K562 (cell line): ENCODE results near the gene SCRN1. TPM values are rescaled to one million over a fixed set of nuclear protein-coding genes. Genes with fewer than 3 reads are reported as not detected.

Experiments
- ATAC-seq: fragments of 200-7000 bp; cut with Tn5 transposase; 3 replicates; pipeline ENCODE4 v1.9.1; 2020; ENCODE audit warnings: moderate library complexity
- BruUV-seq: library from RNA; stranded (reverse); fragments of 400-500 nt; replicated peaks from 2 replicates; lab custom pipeline; 2021; lab: Mats Ljungman, UMichigan
- CTCF ChIA-PET: fragments of 300-600 bp; formaldehyde crosslinking; extraction: SDS; loops from one replicate; lab custom pipeline; 2021; ENCODE audit warnings: low intra/inter-chr PET ratio; lab: Yijun Ruan, JAX
- POLR2A ChIA-PET: fragments of 300-600, 350-650 bp; sonication (Branson Sonifier 250); formaldehyde crosslinking; extraction: SDS; loops from one replicate; lab custom pipeline; 2021; ENCODE audit warnings: antibody characterized with exemption, inconsistent platforms; lab: Yijun Ruan, JAX
- DNase-seq, 4 experiments: peaks; one replicate each; pipeline versions ENCODE4 v3.0.0 to v3.0.0-alpha.2; 2011 to 2018; ENCODE audit warnings: low spot score in 3 of 4, mixed read lengths in 3 of 4; ENCODE audit errors: extremely low read depth in 1 of 4
- FAIRE-seq: peaks from 2 replicates; lab custom pipeline; 2011; peaks lifted over from hg19 to GRCh38; lab: Jason Lieb, UNC
- H2AFZ ChIP-seq: 2 replicates; pipeline ENCODE4 v1.6.0; 2011; ENCODE audit warnings: low read depth, low read length, control low read depth, inconsistent platforms
- H3K27ac ChIP-seq: fragments of 200-600 bp; 3 replicates; pipeline ENCODE4 v1.8.0; 2011; ENCODE audit warnings: low read depth, mild to moderate bottlenecking, control low read depth, inconsistent platforms, low read length, moderate library complexity, mixed read lengths; ENCODE audit errors: extremely low read depth
- H3K27me3 ChIP-seq, 2 experiments: fragments of 300-600 bp in 1 of 2; 2 replicates in 1 of 2; 3 replicates in 1 of 2; pipeline versions ENCODE4 v1.6.0 to v1.8.0; 2011; ENCODE audit warnings: inconsistent platforms in 2 of 2, low read length in 2 of 2, mild to moderate bottlenecking in 1 of 2, mixed read lengths in 1 of 2, moderate library complexity in 1 of 2; ENCODE audit not compliant: control insufficient read depth in 2 of 2, insufficient read depth in 2 of 2
- H3K36me3 ChIP-seq: fragments of 300-600 bp; 3 replicates; pipeline ENCODE4 v1.8.0; 2011; ENCODE audit warnings: mild to moderate bottlenecking, low read length, inconsistent platforms; ENCODE audit not compliant: control insufficient read depth, insufficient read depth
- H3K4me1 ChIP-seq, 2 experiments: fragments of 200-600 bp in 1 of 2; replicated peaks in 1 of 2; 2 replicates in 1 of 2; 3 replicates in 1 of 2; pipeline versions ENCODE4 v1.5.1 to v1.8.0; 2011; ENCODE audit warnings: inconsistent platforms in 2 of 2, low read length in 2 of 2, mild to moderate bottlenecking in 1 of 2, mixed read lengths in 1 of 2, moderate library complexity in 1 of 2; ENCODE audit not compliant: control insufficient read depth in 2 of 2, insufficient read depth in 2 of 2
- H3K4me2 ChIP-seq: 2 replicates; pipeline ENCODE4 v1.6.1; 2011; ENCODE audit warnings: low read length, control low read depth, inconsistent platforms, mixed read lengths; ENCODE audit not compliant: insufficient read depth
- H3K4me3 ChIP-seq: fragments of 200-600 bp; sonication (generic), shearing (Covaris generic); 2 replicates; pipeline ENCODE4 v1.5.1; 2016; ENCODE audit warnings: control low read depth, inconsistent platforms
- H3K79me2 ChIP-seq: fragments of 200-600 bp; 3 replicates; pipeline ENCODE4 v1.8.0; 2011; ENCODE audit warnings: low read length, inconsistent platforms; ENCODE audit not compliant: control insufficient read depth, insufficient read depth
- H3K9ac ChIP-seq, 2 experiments: 2 replicates each; pipeline versions ENCODE4 v1.6.0 to v1.6.1; 2011; ENCODE audit warnings: low read depth in 2 of 2, low read length in 2 of 2, control low read depth in 1 of 2, inconsistent platforms in 1 of 2, mild to moderate bottlenecking in 1 of 2, mixed read lengths in 1 of 2; ENCODE audit not compliant: insufficient read depth in 1 of 2
- H3K9me1 ChIP-seq: one replicate; pipeline ENCODE4 v1.6.0; 2011; ENCODE audit warnings: inconsistent platforms, mild to moderate bottlenecking, low read length, moderate library complexity; ENCODE audit not compliant: control insufficient read depth, insufficient read depth
- H3K9me3 ChIP-seq: replicated peaks from 2 replicates; pipeline ENCODE4 v1.5.1; 2011; ENCODE audit warnings: low read depth, low read length, inconsistent platforms; ENCODE audit not compliant: control insufficient read depth, insufficient read depth
- H4K20me1 ChIP-seq: replicated peaks from 2 replicates; pipeline ENCODE4 v1.6.1; 2011; ENCODE audit warnings: low read length, inconsistent platforms, mixed read lengths; ENCODE audit not compliant: control insufficient read depth, insufficient read depth
- BRF1 ChIP-seq: IDR thresholded peaks from 3 replicates; pipeline ENCODE4 v1.6.1; 2011; ENCODE audit warnings: borderline replicate concordance, mild to moderate bottlenecking; ENCODE audit not compliant: insufficient read length; ENCODE audit errors: extremely low read depth
- CBX8 ChIP-seq: fragments of 200-600 bp; sonication (generic); IDR thresholded peaks from 2 replicates; pipeline ENCODE4 v1.6.1; 2012; ENCODE audit warnings: borderline replicate concordance, mixed run types, low read depth, mild to moderate bottlenecking, moderate library complexity, mixed read lengths, low read length, control low read depth, inconsistent platforms; ENCODE audit not compliant: poor library complexity, severe bottlenecking; ENCODE audit errors: extremely low read depth
- EHMT2 ChIP-seq: fragments of 450-650 bp; IDR thresholded peaks from 2 replicates; pipeline ENCODE4 v1.6.1; 2018; ENCODE audit warnings: antibody characterized with exemption
- MTA2 ChIP-seq: fragments of 450-650 bp; IDR thresholded peaks from 2 replicates; pipeline ENCODE4 v1.6.1; 2016; ENCODE audit warnings: low read depth
- PHF21A ChIP-seq: fragments of 450-650 bp; IDR thresholded peaks from 2 replicates; pipeline ENCODE4 v1.6.1; 2017; ENCODE audit warnings: low read depth, borderline replicate concordance
- SMARCE1 ChIP-seq: fragments of 450-650 bp; IDR thresholded peaks from 2 replicates; pipeline ENCODE4 v1.7.1; 2016; ENCODE audit warnings: mild to moderate bottlenecking
- TAL1 ChIP-seq: fragments of 450-650 bp; IDR thresholded peaks from 2 replicates; pipeline ENCODE4 v1.6.1; 2016; ENCODE audit warnings: mild to moderate bottlenecking
- TSC22D4 ChIP-seq: fragments of 450-650 bp; IDR thresholded peaks from 2 replicates; pipeline ENCODE4 v1.6.1; 2016; ENCODE audit warnings: missing genetic modification characterization, missing biosample characterization, control low read depth
- ZBTB7A ChIP-seq: IDR thresholded peaks from 2 replicates; pipeline ENCODE4 v1.6.1; 2011; ENCODE audit warnings: low read depth, mild to moderate bottlenecking, low read length, moderate library complexity, borderline replicate concordance; ENCODE audit not compliant: control insufficient read depth
- ZC3H8 ChIP-seq: fragments of 450-650 bp; IDR thresholded peaks from 2 replicates; pipeline ENCODE4 v1.6.1; 2017
- ZFPM2 ChIP-seq: fragments of 250-450 bp; sonication (Bioruptor Pico); IDR thresholded peaks from 2 replicates; pipeline ENCODE4 v1.5.1; 2022; ENCODE audit warnings: mild to moderate bottlenecking
- WGBS: fragments of 100-300 bp; shearing (Covaris generic); methylation state at CpG from one replicate; pipeline ENCODE4 v1.1.6; 2016; ENCODE audit warnings: low coverage, mixed read lengths; ENCODE audit not compliant: insufficient coverage; ENCODE audit errors: missing lambda C conversion rate; 5-methylcytosine and 5-hydroxymethylcytosine counted together
- in situ Hi-C: fragments of 300-500 bp; cut with MboI; formaldehyde crosslinking; loops from 4 replicates; pipeline ENCODE4 v1.15.0; 2018; ENCODE audit warnings: inconsistent platforms, mixed read lengths
- intact Hi-C: fragments of 100-400 bp; cut with micrococcal nuclease; formaldehyde crosslinking; loops from 2 replicates; pipeline ENCODE4 v1.14.2; 2022
- polyA plus RNA-seq, 8 experiments: library from polyadenylated mRNA; depleted of rRNA in 4 of 8; stranded (reverse) in 5 of 8; unstranded in 3 of 8; fragments of >200 nt; fragmentation: Nextera tagmentation in 2 of 8; fragmentation: Illumina TruSeq in 1 of 8; extraction: Ambion mirVana in 2 of 8; extraction: Trizol in 1 of 8; gene quantifications; 2 replicates each; pipeline versions ENCODE4 v1.2.1 to v1.2.3, GENCODE V29; 2011 to 2014; ENCODE audit warnings: inconsistent platforms in 1 of 8, missing spikeins in 1 of 8
- total RNA-seq, 7 experiments: library from RNA; depleted of rRNA in 6 of 7; stranded (reverse); fragments of >200 nt in 6 of 7; fragmentation: Illumina TruSeq in 2 of 7; extraction: Trizol in 2 of 7; gene quantifications; 2 replicates each; pipeline versions ENCODE4 v1.2.1 to v1.2.3, GENCODE V29; 2011 to 2021; ENCODE audit warnings: low replicate concordance in 1 of 7
- TF ChIP-seq, protein P1 (sequence below): fragments of 450-650 bp; IDR thresholded peaks from 2 replicates; pipeline ENCODE4 v1.6.1; 2016; ENCODE audit warnings: borderline replicate concordance
- TF ChIP-seq, protein P2 (sequence below): fragments of 450-650 bp; IDR thresholded peaks from 2 replicates; pipeline ENCODE4 v1.6.1; 2016; ENCODE audit warnings: antibody characterized with exemption

The SCRN1 gene
- total and polyA plus RNA-seq, 9 of the 15 experiments (the other 6 are each of a cell fraction or from before 2014, with no cell fraction given), result 0.13 to 1.4 (median 0.20) TPM

GRCh38 chr7:29965030-29965429, 24.6 kb downstream of the SCRN1 start:
- Histone ChIP-seq H4K20me1 (no peaks in the 10 kb centered on the region), H3K9me1 (no peaks in the 10 kb centered on the region), H3K9ac (no peak overlapping the region), H3K36me3 (no peaks in the 10 kb centered on the region), H3K9me3 (no peaks in the 10 kb centered on the region), H3K4me2 (no peak overlapping the region), H2AFZ (no peak overlapping the region), H3K4me3 (no peak overlapping the region)
- intact Hi-C loops, result no loop called here
- BruUV-seq, result no TSS peak
- WGBS, result 0% methylated on average over 3 of the region's 3 CpGs
- no peak for DNase-seq
- ChIA-PET CTCF (no interaction called here), POLR2A (interaction anchor here (0.9 to 1.0 kb wide), 2 partner anchors 13 to 14 kb away, joined by 3 to 5 read pairs; no protein-coding TSS in a partner anchor)
- no peak for TF ChIP-seq EHMT2
- no peak for TF ChIP-seq TAL1
- peak; percentile 40 for TF ChIP-seq CBX8
- TF ChIP-seq, all 486 proteins: peak for 1
- ATAC-seq, result no peak
- no peak for FAIRE-seq
- Histone ChIP-seq H3K79me2 (no peaks in the 10 kb centered on the region), H3K27me3 (peaks cover 0 to 11% of the 10 kb centered on the region in 2 experiments; a peak in 4 of 5 replicates), H3K27ac (no peak overlapping the region), H3K4me1 (no peaks in the 10 kb centered on the region)
- in situ Hi-C loops, result no loop called here

GRCh38 chr7:29962035-29962434, 27.6 kb downstream of the SCRN1 start:
- DNase-seq (no peak), ATAC-seq (no peak), FAIRE-seq (no peak)
- no TSS peak for BruUV-seq
- Histone ChIP-seq H3K27me3 (peaks cover 0 to 15% of the 10 kb centered on the region in 2 experiments; a peak in 3 of 5 replicates), H3K9me1 (no peaks in the 10 kb centered on the region), H3K79me2 (no peaks in the 10 kb centered on the region), H2AFZ (no peak overlapping the region), H3K4me1 (no peaks in the 10 kb centered on the region), H3K27ac (no peak overlapping the region), H3K9me3 (no peaks in the 10 kb centered on the region), H4K20me1 (no peaks in the 10 kb centered on the region), H3K4me2 (no peak overlapping the region), H3K9ac (no peak overlapping the region), H3K4me3 (no peak overlapping the region), H3K36me3 (no peaks in the 10 kb centered on the region)
- ChIA-PET CTCF (no interaction called here), POLR2A (no interaction called here)
- in situ Hi-C loops, result no loop called here
- 12% methylated on average over 1 of the region's 1 CpG for WGBS
- intact Hi-C loops, result no loop called here
- TF ChIP-seq BRF1 (no peak), ZFPM2 (no peak), TSC22D4 (no peak), SMARCE1 (no peak), PHF21A (no peak), MTA2 (no peak), ZBTB7A (no peak), ZC3H8 (no peak)
- TF ChIP-seq, protein P1, sequence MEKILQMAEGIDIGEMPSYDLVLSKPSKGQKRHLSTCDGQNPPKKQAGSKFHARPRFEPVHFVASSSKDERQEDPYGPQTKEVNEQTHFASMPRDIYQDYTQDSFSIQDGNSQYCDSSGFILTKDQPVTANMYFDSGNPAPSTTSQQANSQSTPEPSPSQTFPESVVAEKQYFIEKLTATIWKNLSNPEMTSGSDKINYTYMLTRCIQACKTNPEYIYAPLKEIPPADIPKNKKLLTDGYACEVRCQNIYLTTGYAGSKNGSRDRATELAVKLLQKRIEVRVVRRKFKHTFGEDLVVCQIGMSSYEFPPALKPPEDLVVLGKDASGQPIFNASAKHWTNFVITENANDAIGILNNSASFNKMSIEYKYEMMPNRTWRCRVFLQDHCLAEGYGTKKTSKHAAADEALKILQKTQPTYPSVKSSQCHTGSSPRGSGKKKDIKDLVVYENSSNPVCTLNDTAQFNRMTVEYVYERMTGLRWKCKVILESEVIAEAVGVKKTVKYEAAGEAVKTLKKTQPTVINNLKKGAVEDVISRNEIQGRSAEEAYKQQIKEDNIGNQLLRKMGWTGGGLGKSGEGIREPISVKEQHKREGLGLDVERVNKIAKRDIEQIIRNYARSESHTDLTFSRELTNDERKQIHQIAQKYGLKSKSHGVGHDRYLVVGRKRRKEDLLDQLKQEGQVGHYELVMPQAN, result no peak
- TF ChIP-seq, protein P2, sequence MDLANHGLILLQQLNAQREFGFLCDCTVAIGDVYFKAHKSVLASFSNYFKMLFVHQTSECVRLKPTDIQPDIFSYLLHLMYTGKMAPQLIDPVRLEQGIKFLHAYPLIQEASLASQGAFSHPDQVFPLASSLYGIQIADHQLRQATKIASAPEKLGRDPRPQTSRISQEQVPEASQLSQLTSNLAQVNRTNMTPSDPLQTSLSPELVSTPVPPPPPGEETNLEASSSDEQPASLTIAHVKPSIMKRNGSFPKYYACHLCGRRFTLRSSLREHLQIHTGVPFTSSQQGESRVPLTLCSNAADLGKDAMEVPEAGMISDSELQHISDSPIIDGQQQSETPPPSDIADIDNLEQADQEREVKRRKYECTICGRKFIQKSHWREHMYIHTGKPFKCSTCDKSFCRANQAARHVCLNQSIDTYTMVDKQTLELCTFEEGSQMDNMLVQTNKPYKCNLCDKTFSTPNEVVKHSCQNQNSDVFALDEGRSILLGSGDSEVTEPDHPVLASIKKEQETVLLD, result no peak
